Dorsolateral prefrontal cortex (tissue), 118 donors: ENCODE data around the gene KCTD1. TPM values are rescaled to one million over a fixed set of nuclear protein-coding genes. Genes with fewer than 3 reads are reported as not detected.

ENCODE experiments used
- microRNA-seq, 43 experiments: library from miRNA; unstranded; fragments of <30 nt; microRNA quantifications; one replicate each; pipeline ENCODE4 v1.2.0, GENCODE V29; 2022
- total RNA-seq, 120 experiments: library from RNA; stranded (reverse); gene quantifications; one replicate each; pipeline versions ENCODE4 v1.2.3 to v1.2.4, GENCODE V29; 2022

KCTD1 gene
- total RNA-seq, 120 experiments from 2014 or later = 40.5 to 147 (median 89.3) TPM

Small RNA genes within 50 kb of the gene (microRNA-seq; reads per million reads assigned to microRNA genes)
- 0 reads per million in 43 experiments for gene MIR8057
